Breast epithelium (tissue), 3 donors: ENCODE measurements around the gene NIPSNAP3A.

ENCODE experiments used
- POLR2AphosphoS5 ChIP-seq, 3 donors: sonication (generic); formaldehyde crosslinking; IDR thresholded peaks; one replicate each; pipeline ENCODE4 v1.6.1; 2017; ENCODE audit warnings: antibody characterized with exemption in 3 of 3
- TF ChIP-seq, protein P1 (sequence below), 3 donors: fragments of 450-650 bp; IDR thresholded peaks; one replicate each; pipeline ENCODE4 v1.5.1; 2016 to 2017; ENCODE audit warnings: antibody characterized with exemption in 3 of 3, mild to moderate bottlenecking in 3 of 3, moderate library complexity in 3 of 3

- TF ChIP-seq, protein P1, sequence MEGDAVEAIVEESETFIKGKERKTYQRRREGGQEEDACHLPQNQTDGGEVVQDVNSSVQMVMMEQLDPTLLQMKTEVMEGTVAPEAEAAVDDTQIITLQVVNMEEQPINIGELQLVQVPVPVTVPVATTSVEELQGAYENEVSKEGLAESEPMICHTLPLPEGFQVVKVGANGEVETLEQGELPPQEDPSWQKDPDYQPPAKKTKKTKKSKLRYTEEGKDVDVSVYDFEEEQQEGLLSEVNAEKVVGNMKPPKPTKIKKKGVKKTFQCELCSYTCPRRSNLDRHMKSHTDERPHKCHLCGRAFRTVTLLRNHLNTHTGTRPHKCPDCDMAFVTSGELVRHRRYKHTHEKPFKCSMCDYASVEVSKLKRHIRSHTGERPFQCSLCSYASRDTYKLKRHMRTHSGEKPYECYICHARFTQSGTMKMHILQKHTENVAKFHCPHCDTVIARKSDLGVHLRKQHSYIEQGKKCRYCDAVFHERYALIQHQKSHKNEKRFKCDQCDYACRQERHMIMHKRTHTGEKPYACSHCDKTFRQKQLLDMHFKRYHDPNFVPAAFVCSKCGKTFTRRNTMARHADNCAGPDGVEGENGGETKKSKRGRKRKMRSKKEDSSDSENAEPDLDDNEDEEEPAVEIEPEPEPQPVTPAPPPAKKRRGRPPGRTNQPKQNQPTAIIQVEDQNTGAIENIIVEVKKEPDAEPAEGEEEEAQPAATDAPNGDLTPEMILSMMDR (IDR thresholded peaks at IDR 0.05) = no peak
- no peak for TF ChIP-seq POLR2AphosphoS5 (IDR thresholded peaks at IDR 0.05)
These were observed 25.4 kb downstream of the NIPSNAP3A start for GRCh38 chr9:104772714-104773510.
